Measurements from ENCODE around the gene ASPDH.

DNA sequence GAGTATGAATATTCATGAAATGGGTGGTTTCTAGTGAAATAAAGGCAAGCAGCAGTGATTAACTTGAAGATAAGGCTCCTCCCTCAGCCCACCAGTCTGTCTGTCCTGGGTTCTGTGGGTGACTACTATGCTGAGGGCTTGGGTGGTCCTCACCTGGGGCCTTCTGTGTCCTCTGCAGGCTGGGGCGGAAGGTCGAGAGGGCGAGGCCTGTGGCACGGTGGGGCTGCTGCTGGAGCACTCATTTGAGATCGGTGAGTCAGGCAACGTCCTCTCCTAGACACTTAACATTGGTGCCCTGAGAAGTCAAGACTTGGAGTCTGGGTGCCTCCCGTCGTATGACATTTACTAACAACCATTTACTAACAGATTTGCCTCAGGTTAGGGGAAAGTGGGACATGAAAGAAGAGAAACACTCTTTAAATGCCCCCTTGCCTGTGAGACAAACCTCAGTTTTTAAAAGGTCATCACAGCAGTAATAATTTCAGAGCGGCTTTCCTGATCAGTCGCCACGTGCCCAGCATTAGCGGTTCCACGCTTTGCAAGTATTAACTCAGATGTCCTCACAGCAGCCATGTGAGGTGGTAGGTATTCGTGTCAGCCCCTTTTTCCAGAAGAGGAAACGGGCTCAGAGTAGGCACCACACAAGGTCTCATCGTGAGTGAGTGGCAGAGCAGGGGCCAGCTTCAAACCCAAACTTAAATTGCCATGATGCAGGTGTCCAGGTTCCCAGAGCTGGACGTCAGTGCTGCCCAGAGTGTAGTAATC, 35.8 kb downstream of the ASPDH start:
- TF ChIP-seq EZH2 (IDR thresholded peaks at IDR 0.05; ENCODE audit: insufficient read depth, poor library complexity, severe bottlenecking): no peak
- no peak for TF ChIP-seq EZH2phosphoT487 (IDR thresholded peaks at IDR 0.05; ENCODE audit: insufficient read depth, low read depth)

Measured in GM23248 (cell line).